ENCODE data around the gene MTHFSD. TPM values are rescaled to one million over a fixed set of nuclear protein-coding genes. Genes with fewer than 3 reads are reported as not detected.
"Not testable (repeated sequence)": the region's sequence is repeated elsewhere in the genome, so short reads cannot be mapped to it uniquely, and the experiment has no call there.

MTHFSD gene
- total RNA-seq, 2 experiments from 2014 or later: 21.9 to 24.1 TPM

DNA sequence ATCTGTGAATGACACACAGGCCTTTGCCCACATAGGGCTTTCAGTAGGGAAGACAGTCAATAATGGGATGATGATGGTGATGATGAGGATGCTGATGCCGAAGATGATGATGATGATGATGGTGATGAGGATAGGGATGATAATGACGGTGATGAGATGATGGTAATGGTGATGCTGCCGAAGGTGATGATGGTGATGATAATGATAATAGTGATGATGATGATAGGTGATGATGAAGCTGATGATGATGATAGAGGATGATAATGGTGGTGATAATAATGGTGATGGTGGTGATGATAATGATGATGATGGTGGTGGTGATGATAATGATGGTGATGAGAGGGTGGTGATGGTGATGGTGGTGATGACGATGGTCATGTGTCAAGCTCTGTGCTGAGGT, 36.2 kb upstream of the MTHFSD start:
- Mint-ChIP-seq H3K27me3 (ENCODE audit: low read depth) (peaks cover 19% of the 10 kb centered on the region), H3K4me3 (no peak overlapping the region), H3K36me3 (ENCODE audit: low read depth) (no peaks in the 10 kb centered on the region), H3K27ac (no peak overlapping the region), H3K4me1 (ENCODE audit: low read depth) (peaks cover 7% of the 10 kb centered on the region), H3K9me3 (no peaks in the 10 kb centered on the region)
- intact Hi-C loops (cut with micrococcal nuclease): no loop called here
- CTCF ChIA-PET: no interaction called here
- DNase-seq: no peak

DNA sequence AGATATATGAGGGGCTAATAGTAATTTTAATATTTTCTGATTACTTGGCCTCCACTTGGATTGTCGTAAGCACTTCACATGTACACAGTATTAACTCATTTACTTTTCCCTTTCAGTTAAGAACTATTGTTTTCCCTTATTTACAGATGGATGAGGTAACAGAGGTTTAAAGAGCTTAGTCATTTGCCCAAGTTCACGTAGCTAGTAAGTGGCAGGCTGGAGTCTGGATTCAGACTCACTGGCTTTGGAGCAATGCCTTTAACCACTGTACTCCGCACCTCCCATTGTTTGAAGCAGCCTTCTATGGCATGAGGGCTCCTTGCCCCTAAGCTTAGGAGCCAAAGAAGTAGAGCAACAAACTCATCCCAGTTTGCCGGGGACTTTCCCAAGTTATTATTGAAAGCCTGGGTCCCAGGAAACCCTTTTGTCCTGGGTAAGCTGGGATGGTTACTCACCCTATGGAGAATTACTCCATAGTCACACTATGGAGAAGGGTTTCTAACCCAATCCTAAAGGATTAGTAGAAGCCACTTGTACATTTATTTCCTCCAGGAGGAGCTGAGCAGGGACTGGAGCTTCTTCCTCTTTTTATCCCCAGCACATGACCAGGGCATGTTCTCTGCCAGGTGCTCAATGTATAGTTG, 35.6 kb upstream of the MTHFSD start:
- intact Hi-C loops (cut with micrococcal nuclease): no loop called here
- no peak for DNase-seq
- H3K27ac Mint-ChIP-seq: no peak overlapping the region
- H3K27me3 Mint-ChIP-seq (ENCODE audit: low read depth): peaks cover 19% of the 10 kb centered on the region
- H3K4me1 Mint-ChIP-seq (ENCODE audit: low read depth): peaks cover 7% of the 10 kb centered on the region
- CTCF ChIA-PET: no interaction called here
- H3K4me3 Mint-ChIP-seq: no peak overlapping the region
- no peaks in the 10 kb centered on the region for H3K9me3 Mint-ChIP-seq
- H3K36me3 Mint-ChIP-seq (ENCODE audit: low read depth): no peaks in the 10 kb centered on the region

DNA sequence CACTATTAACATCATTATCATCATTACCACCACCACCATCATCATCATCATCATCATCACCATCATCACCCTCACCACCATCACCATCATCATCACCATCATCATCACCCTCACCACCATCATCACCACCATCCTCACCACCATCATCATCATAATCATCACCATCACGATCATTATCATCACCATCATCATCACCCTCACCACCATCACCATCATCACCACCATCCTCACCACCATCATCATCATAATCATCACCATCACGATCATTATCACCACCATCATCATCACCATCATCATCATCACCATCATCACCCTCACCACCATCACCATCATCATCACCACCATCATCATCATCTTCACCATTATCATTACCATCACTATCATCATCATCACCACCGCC, 32.9 kb upstream of the MTHFSD start:
- DNase-seq; H3K9me3 Mint-ChIP-seq; H3K36me3 Mint-ChIP-seq (ENCODE audit: low read depth); H3K27ac Mint-ChIP-seq; CTCF ChIA-PET; H3K4me3 Mint-ChIP-seq; H3K4me1 Mint-ChIP-seq (ENCODE audit: low read depth); intact Hi-C loops (cut with micrococcal nuclease): not testable (repeated sequence)
- peaks cover 18% of the 10 kb centered on the region for H3K27me3 Mint-ChIP-seq (ENCODE audit: low read depth)

DNA sequence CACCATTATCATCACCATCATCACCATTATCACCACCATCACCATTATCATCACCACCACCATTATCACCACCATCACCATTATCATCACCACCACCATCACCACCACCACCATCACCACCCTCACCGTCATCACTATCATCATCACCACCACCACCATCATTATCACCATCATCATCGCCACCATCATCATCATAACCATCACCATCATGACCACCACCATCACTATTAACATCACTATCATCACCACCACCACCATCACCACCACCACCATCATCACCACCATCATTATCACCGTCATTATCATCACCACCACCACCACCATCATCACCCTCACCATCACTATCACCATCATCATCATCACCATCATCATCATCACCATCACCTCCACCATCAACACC, 32.5 kb upstream of the MTHFSD start:
- Mint-ChIP-seq H3K27me3 (ENCODE audit: low read depth) (peaks cover 16% of the 10 kb centered on the region), H3K4me3 (no peak overlapping the region), H3K9me3 (no peaks in the 10 kb centered on the region), H3K36me3 (ENCODE audit: low read depth) (no peaks in the 10 kb centered on the region), H3K4me1 (ENCODE audit: low read depth) (no peaks in the 10 kb centered on the region), H3K27ac (no peak overlapping the region)
- CTCF ChIA-PET: no interaction called here
- DNase-seq: no peak
- intact Hi-C loops (cut with micrococcal nuclease): no loop called here

DNA sequence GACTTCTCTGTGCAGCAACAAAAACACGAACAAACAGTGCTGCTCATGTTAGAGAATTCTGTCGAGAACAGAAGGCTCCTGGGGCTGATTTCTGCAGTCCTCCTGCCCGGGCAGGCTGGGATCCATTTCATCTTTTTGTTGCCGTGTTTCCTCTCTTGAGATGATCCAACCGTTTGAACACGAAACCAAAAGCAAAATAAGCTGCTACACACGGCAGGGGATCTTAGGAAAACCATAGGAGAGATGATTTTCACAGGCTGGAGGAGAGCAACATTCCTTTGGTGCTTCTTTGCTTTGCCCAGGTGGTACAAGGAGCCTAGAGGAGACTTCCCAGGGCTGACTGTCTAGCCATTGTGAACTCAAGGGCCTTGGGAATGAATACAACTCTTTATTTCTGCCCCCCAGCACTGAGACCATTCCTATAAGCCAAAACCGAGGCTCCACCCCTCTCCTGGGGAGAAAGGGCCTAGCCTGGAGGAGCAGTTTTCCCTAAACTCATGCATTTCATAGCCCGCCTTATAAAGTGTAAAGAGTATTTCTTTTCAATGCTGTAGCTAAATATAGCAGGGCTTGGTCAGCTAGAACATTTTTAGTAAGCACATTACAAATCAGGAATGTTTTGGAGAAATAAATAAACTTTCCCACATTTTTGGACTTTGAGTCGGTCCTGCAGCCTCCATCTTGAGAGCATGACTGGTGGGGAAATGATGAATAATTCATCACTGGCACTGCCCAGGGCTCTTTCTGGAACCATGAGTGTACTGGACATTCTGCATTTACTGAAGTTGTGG, 31.0 kb upstream of the MTHFSD start:
- Mint-ChIP-seq H3K27ac (no peak overlapping the region), H3K4me1 (ENCODE audit: low read depth) (no peaks in the 10 kb centered on the region), H3K9me3 (no peaks in the 10 kb centered on the region), H3K36me3 (ENCODE audit: low read depth) (no peaks in the 10 kb centered on the region), H3K27me3 (ENCODE audit: low read depth) (peaks cover 12% of the 10 kb centered on the region), H3K4me3 (no peak overlapping the region)
- intact Hi-C loops (cut with micrococcal nuclease): no loop called here
- no peak for DNase-seq
- CTCF ChIA-PET: no interaction called here

DNA sequence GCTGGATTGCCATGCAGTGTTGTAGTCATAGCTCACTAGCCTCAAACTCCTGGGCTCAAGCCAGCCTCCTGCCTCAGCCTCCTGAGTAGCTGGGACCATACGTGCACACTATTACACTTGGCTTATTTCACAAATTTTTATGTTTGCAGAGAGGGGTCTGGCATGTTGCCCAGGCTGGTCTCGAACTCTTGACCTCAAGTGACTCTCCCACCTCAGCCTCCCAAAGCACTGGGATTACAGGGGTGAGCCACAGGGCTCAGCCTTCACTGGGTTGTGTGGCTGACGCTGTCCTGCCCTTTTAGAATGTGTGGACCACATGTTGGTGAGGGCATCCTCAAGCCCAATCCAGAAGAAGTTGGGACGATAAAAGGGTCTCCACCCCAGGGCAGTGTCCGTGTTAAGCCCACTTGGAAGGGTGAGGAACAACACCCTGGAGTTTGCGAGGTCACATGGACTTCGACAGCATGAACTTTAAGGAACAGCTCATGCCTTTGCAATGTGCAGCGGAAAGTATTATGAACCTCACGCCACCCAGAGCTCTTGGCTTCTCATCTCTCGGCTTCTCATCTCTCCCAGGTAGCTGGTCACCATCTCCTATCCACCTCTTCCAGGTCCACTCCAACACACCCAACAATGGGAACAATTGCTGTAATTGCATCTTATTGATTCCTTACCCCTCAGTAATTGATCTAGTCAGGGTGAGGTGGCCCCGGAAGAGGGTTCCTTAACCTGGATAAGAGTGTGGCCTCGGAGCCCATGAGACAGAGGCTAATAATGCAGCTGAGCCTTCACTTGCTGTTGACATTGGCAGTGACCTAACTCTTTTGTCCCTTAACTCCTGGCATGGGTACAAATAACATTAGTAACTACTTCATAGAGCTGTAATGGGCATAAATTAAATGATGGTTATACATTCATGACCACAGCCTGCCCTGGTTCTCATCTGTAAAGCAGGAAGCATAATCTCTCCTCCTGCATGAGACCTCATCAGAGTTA, 30.0 kb upstream of the MTHFSD start:
- no peak for DNase-seq
- Mint-ChIP-seq H3K27me3 (ENCODE audit: low read depth) (peaks cover 19% of the 10 kb centered on the region), H3K4me1 (ENCODE audit: low read depth) (no peaks in the 10 kb centered on the region), H3K4me3 (no peak overlapping the region), H3K27ac (no peak overlapping the region), H3K9me3 (no peaks in the 10 kb centered on the region), H3K36me3 (ENCODE audit: low read depth) (no peaks in the 10 kb centered on the region)
- intact Hi-C loops (cut with micrococcal nuclease): no loop called here
- CTCF ChIA-PET: interaction anchor here (0.6 kb wide), 1 partner anchor 560 kb away, joined by 3 read pairs; no protein-coding TSS in a partner anchor

DNA sequence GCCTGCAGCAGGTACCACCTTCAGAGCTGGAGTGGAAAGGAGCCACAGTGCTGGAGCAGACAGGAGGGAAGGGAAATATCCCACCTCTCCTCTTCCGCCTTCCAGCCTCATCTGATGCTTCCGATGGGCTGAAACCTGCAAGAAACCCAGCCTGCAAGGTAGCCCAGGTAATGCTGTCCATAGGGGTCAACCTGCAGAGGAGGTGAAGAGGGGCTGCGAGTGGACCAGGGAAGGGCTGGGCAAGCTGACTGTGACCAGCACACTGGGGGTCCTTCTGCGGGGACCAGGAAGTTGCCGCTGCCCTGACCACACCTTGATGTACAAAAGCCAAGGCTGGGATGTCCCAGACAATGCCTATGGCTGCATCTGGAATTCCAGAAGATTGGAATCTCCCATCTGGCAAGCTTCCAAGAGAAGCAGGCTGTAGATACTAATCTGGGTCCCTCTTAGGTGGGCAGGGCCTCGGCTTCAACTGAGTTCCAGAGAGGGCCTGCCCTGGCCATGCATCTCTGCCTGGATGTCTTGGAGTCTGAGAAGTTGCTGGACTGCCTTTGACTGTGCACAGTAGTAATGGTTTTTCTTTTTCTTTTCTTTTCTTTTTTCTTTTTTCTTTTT, 29.1 kb upstream of the MTHFSD start:
- no peak for DNase-seq
- Mint-ChIP-seq H3K36me3 (ENCODE audit: low read depth) (no peaks in the 10 kb centered on the region), H3K4me1 (ENCODE audit: low read depth) (no peaks in the 10 kb centered on the region), H3K4me3 (no peak overlapping the region), H3K9me3 (no peaks in the 10 kb centered on the region), H3K27ac (no peak overlapping the region), H3K27me3 (ENCODE audit: low read depth) (peaks cover 20% of the 10 kb centered on the region)
- intact Hi-C loops (cut with micrococcal nuclease): no loop called here
- CTCF ChIA-PET: interaction anchor here (0.6 kb wide), 1 partner anchor 559 kb away, joined by 3 read pairs; no protein-coding TSS in a partner anchor

DNA sequence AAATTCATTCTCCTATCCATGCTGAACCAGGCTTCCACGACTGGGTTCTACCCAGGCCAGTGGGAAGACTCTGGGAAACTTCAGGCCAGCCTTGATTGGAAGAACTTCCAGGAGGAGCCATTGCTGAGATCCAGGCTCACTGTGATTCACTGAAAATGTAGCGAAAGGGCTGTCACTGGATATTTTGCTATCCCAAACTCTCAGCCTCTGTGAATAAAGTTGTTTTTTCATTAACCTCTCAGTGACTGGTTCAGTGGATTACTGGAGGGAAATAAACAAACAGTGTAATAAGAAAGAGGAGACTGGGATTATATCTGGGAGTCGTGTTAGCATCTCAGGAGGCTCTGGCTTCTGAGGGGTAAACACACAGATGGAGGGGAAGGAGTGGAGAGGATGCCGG, 26.4 kb upstream of the MTHFSD start:
- peaks cover 40% of the 10 kb centered on the region for H3K27me3 Mint-ChIP-seq (ENCODE audit: low read depth)

DNA sequence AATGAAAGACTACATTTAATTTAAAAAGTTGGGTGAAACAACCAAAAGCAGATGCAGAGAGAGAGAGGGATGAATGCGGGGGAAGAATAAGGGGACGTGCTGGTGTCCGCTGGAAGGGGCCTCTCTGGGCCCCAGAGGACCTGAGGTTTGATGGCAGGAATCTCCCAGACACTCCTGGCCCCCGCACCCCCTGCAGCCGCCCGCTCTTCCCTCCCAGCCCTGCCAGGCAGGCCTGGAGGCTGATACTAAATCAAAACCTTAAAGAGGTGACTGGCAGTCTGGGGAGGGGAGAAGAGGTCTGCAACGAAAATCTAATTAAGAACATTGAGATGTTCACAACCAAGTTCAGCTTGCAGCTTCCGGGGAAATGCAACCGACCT, 25.7 kb upstream of the MTHFSD start:
- no peak for DNase-seq
- H3K4me1 Mint-ChIP-seq (ENCODE audit: low read depth): peaks cover 12% of the 10 kb centered on the region
- H3K36me3 Mint-ChIP-seq (ENCODE audit: low read depth): no peaks in the 10 kb centered on the region
- intact Hi-C loops (cut with micrococcal nuclease): no loop called here
- H3K27me3 Mint-ChIP-seq (ENCODE audit: low read depth): peaks cover 45% of the 10 kb centered on the region
- no peak overlapping the region for H3K27ac Mint-ChIP-seq
- CTCF ChIA-PET: interaction anchor here (1.4 kb wide), 1 partner anchor 16 kb away, joined by 4 read pairs; no protein-coding TSS in a partner anchor
- no peaks in the 10 kb centered on the region for H3K9me3 Mint-ChIP-seq
- H3K4me3 Mint-ChIP-seq: no peak overlapping the region

More for the DNA sequence above, 26.4 kb upstream of the MTHFSD start:
- Mint-ChIP-seq H3K9me3 (no peaks in the 10 kb centered on the region), H3K4me3 (no peak overlapping the region), H3K36me3 (ENCODE audit: low read depth) (no peaks in the 10 kb centered on the region), H3K27ac (no peak overlapping the region), H3K4me1 (ENCODE audit: low read depth) (peaks cover 7% of the 10 kb centered on the region)
- CTCF ChIA-PET: interaction anchor here (1.4 kb wide), 1 partner anchor 17 kb away, joined by 4 read pairs; no protein-coding TSS in a partner anchor
- intact Hi-C loops (cut with micrococcal nuclease): no loop called here
- DNase-seq: no peak

DNA sequence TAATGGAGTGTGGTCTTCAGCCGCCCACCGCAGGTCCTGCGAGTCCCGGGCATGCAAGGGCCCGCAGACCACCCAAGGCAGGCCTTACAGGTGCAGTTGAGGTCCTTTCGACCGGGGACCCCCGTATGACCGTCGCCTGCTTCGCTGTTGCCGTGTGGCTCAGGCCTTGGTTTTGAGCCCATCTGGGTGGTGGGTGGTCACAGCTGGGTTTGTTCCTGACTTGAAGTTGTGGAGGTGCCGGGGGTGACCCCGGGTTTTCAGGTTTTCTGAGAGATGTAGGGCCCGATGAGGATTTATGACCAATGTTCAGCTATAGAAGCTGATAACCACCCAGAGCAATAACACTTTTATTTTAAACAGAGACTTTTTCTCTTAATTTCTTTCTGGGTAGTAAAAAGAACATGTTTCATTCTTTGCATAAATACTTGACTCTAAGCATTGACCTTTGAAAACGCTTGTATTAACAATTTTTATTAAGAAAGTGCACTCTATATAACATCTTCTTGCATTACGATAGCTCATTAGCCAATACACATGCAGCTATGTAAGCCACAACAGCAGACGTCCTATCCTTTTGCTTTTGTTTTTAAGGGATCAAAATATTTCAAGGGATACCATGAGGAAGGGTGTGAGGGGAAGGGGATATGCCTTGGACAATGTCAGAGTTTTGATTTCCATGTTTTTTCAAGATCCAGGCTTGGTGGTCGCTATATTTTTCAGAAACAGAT, 25.2 kb upstream of the MTHFSD start:
- no peak for DNase-seq
- H3K36me3 Mint-ChIP-seq (ENCODE audit: low read depth): no peaks in the 10 kb centered on the region
- H3K4me1 Mint-ChIP-seq (ENCODE audit: low read depth): peaks cover 12% of the 10 kb centered on the region
- intact Hi-C loops (cut with micrococcal nuclease): no loop called here
- CTCF ChIA-PET: interaction anchor here (1.4 kb wide), 1 partner anchor 16 kb away, joined by 4 read pairs; no protein-coding TSS in a partner anchor
- no peak overlapping the region for H3K27ac Mint-ChIP-seq
- peaks cover 50% of the 10 kb centered on the region for H3K27me3 Mint-ChIP-seq (ENCODE audit: low read depth)
- no peaks in the 10 kb centered on the region for H3K9me3 Mint-ChIP-seq
- no peak overlapping the region for H3K4me3 Mint-ChIP-seq

DNA sequence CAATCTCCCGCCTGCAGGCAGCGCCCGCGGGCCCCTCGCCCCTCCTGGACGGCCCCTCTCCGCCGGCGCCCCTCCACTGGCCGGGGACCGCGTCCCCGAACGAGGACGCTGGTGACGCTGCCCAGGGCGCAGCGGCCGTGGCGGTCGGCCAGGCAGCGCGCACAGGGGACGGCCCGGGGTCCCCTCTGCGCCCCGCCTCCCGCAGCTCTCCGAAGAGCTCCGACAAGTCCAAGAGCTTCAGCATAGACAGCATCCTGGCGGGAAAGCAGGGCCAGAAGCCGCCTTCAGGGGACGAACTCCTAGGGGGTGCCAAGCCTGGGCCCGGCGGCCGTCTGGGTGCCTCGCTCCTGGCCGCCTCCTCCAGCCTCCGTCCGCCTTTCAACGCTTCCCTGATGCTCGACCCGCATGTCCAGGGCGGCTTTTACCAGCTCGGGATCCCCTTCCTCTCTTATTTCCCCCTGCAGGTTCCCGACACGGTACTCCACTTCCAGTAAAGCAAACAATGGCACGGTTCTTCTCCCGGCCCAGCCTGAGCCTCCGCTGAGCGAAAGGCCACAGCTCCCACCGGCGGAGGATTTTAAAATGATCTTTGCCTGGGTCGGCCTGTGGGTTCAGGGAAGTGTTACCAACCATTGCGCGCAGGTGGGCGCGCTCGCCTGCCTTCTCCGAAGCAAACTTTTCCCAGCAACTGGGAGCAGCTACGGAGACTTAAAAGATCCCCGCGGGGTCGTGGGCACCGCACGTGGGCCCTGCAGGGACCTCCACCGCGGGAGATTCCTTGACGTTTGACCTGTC, 24.4 kb upstream of the MTHFSD start:
- Mint-ChIP-seq H3K4me3 (no peak overlapping the region), H3K9me3 (no peaks in the 10 kb centered on the region), H3K4me1 (ENCODE audit: low read depth) (peaks cover 12% of the 10 kb centered on the region), H3K27me3 (ENCODE audit: low read depth) (peaks cover 55% of the 10 kb centered on the region), H3K36me3 (ENCODE audit: low read depth) (no peaks in the 10 kb centered on the region), H3K27ac (no peak overlapping the region)
- no peak for DNase-seq
- CTCF ChIA-PET: no interaction called here
- intact Hi-C loops (cut with micrococcal nuclease): loop anchor here (5.0 kb wide), 1 partner anchor 82 kb away; no protein-coding TSS in a partner anchor

Data from activated naive CD4-positive, alpha-beta T cell treated with anti-CD3 and anti-CD28 coated beads for 36 hours (primary cell).